GM19467 (cell line): ENCODE measurements around the gene PCSK6.
"Not testable (repeated sequence)": the region's sequence is repeated elsewhere in the genome, so short reads cannot be mapped to it uniquely, and the experiment has no call there.

Experiments
- ATAC-seq: cut with Tn5 transposase; IDR thresholded peaks from one replicate; pipeline ENCODE4 v1.9.1; 2021; ENCODE audit warnings: mild to moderate bottlenecking, moderate library complexity; ENCODE audit not compliant: unreplicated experiment

The PCSK6 gene

GRCh38 chr15:101381671-101382212 lies 107.8 kb downstream of the PCSK6 start:
- no peak for ATAC-seq

DNA sequence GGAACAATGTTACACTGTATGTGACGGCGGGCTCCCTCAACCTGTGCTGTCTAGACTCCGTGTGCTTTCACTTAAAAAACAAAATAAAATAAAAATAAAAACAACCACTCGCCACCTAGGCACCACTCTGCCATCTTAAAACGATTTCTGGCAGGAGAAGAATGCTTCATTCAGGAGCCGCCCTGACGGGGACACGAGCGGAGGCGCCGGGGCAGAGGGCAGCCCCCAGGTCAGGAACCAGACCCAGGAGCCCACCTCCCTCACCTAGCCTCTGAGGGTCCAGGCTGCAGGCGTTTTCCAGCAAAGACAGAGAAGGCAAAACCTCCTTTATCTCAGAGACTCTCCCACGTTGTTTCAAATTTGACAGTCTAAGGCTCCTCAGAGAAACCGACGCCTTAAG lies 109.4 kb downstream of the PCSK6 start:
- ATAC-seq = no peak

- no peak for ATAC-seq
Measured at GRCh38 chr15:101379647-101380046, 109.9 kb downstream of the PCSK6 start.

DNA sequence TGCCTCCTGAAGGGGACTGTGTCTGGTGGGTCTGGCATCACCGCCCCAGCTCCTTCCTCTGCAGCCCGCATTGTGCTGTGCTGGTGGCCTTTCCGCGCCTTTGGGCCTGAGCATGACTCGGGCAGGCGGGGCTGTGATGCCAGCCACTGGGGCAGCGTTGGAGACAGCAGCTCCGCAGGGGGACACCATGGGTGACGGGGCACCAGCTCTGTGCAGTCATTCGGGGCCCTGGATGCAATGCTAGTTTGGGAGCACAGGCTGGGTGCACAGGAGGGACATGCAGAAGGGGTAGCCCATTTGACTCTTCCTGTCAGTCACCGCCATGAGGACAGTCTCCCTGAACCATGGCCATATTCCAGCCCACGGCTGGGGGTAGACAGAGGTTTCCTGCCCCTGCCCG lies 110.6 kb downstream of the PCSK6 start:
- ATAC-seq = no peak

DNA sequence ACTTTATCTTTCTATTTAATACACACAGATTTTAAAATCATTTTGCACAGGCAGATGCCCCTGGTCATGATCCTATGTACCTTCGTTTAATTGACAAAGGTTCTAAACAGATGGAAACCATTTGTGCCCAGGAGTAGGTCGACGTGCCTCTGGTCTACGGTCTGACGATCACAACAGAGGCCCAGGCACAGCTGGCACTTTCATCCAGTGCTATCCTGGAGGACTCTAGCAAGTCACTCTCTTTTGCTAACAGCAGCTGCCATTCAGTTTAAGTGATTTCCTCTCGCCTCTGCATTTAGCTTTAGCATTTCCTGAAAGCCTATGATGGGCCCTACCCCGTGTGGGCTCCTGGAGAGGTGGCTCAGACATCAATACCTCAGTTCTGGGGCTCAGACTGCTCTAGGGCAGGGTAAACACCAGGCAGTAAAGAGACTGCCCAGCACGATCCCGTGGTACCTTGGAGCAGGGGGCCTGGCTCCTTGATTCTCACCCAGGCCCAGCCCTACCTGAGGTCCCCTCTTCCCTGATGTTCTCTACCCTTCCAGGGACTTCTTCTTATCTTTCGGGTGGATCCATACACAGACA lies 111.2 kb downstream of the PCSK6 start:
- no peak for ATAC-seq

- ATAC-seq = no peak
Measured at GRCh38 chr15:101376615-101377395, 112.7 kb downstream of the PCSK6 start.

DNA sequence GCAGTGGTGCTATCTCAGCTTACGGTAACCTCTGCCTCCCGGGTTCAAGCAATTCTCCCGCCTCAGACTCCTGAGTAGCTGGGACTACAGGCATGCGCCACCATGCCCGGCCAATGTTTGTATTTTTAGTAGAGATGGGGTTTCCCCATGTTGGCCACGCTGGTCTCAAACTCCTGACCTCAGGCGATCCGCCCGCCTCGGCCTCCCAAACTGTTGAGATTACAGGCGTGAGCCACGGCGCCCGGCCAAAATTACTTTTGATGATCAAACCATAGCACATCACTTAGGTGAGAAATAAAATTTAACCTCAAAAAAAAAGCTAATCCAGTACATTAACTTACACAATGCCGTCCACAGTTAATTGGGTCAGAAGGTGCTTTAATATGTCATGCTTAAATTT lies 114.5 kb downstream of the PCSK6 start:
- ATAC-seq = not testable (repeated sequence)

DNA sequence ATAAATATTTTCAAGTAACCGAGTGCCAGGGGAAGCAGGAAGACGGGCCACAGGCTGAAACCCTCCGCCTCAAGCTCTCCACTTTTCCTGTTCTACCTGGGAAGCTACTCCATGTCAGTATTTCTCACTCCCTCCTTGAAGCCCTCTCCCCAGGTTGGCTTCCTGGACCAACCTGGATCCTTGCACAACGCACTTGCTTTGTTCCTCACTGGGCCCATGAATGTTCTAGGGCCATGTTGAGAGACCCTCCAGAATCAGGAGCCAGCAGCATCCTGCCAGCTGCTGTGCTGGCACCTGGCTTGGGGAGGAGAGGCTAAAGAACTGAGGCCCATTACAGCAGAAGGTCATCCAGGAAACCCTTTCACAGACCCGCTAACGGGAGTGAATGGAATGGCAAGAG lies 115.2 kb downstream of the PCSK6 start:
- no peak for ATAC-seq

GRCh38 chr15:101373577-101373976 lies 115.9 kb downstream of the PCSK6 start:
- no peak for ATAC-seq

DNA sequence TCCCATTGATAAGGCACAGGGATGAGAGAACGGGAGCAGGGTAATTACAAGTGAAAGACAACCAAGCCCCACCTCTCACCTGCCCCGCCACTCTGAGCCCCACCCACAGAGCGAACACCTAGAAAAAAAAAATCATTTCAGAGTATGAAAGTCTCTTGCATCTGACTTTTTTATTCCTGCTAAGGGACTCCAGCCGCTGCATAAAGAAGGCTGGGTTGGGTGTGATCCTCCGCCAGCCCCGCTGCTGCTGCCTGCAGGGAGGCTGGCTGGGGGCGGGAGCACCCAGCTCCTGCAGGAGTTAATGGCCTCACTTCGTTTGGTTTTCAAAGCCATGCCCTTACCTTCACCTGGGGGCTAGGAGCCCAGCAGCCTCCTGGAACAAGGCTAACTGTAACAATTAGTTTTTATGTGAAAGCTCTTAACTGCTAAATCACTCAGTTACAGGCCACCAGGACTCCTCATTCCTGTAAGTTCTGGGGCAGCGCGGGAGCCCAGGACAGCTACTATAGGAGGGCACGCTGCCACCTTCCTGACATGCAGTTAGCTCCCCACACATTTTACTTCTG lies 116.5 kb downstream of the PCSK6 start:
- no peak for ATAC-seq

DNA sequence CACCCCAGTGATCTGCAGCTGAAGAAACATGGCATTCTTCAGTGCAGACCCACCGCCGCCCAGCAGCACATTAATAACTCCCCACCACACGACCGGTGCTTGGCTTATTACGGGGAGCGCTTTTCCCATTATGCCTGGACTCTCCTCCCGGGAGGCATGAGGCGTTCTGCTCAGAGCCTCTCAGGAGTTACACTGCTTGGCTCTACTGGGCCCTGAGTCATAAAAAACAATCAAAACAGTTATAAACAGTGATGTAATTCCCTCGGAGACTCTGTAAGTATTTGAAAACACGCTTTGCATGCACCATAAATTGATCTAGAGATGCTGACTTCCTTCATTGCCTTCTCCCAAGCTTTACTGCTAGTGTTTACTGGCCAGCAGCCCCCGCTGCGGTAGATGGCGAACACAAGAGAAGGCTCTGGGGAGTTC lies 117.3 kb downstream of the PCSK6 start:
- no peak for ATAC-seq

DNA sequence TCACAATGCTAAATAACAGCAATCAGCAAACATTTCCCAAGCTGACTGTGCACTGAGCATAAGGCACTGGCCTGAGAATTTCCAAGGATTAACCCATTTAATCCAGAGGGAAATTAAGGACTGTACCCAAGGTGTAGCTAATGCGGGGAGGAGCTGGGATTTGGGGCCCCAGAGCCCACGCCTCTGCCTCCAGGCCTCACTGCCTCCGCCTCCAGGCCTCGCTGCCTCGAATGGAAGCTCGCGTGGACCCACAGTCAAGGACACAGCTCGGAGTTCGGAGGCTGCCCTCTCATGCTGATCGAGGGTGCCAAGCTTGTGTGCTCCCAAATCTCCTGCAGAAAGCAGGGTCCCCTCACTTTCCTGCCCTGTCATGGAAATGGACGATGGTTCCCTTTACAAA lies 118.0 kb downstream of the PCSK6 start:
- no peak for ATAC-seq

DNA sequence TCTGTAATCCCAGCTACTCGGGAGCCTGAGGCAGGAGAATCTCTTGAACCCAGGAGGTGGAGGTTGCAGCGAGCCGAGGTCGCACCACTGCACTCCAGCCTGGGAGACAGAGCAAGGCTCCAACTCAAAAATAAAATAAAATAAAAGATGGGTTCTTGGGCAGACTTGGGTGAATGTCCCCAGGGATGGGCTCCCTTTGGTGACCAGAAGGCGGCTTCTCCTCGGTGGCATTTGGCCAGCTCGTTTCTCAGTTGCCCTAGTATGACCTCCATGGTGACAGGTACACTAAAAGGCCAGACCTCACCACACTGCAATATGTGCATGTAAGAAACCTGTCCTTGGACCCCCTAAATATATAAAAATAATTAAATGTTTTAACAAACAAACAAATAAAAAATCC lies 118.4 kb downstream of the PCSK6 start:
- no peak for ATAC-seq

DNA sequence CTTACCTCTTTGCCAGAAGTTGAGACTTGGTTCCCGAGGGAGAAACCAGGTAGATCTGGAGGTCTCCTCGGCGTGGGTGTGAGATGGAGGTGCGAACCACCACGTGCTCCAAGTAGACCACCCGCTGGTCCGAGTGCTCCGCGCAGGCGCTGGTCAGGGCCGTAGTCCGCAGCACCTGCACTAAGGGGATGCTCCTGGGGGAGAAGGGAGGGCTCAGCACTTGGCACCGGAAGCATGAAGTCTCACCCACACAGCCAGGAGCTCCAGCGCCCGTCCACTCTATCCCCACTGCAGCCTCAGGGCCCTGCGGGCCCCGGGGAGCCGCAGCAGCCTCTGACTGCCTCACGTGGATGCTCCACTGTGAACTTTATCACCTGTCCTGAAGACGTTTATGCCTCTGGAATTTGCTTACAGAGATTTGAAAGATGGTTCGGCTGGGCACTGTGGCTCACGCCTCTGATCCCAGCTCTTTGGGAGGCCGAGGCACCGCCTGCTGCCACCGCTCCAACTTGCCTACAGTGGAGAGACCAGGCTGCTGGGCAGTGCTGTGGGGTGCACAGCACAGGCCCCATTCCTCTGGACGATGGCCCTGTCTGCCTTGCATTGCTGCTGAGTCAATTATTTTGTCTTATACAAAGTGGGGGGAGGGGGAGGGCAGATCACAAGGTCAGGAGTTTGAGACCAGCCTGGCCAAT lies 119.0 kb downstream of the PCSK6 start:
- ATAC-seq = no peak

- no peak for ATAC-seq
Measured at GRCh38 chr15:101369676-101370075, 119.8 kb downstream of the PCSK6 start.

- ATAC-seq = no peak
Measured at GRCh38 chr15:101368861-101369642, 120.5 kb downstream of the PCSK6 start.

GRCh38 chr15:101368086-101368780 lies 121.3 kb downstream of the PCSK6 start:
- no peak for ATAC-seq

- no peak for ATAC-seq
Measured at GRCh38 chr15:101366853-101367252, 122.7 kb downstream of the PCSK6 start.

GRCh38 chr15:101362986-101363566 lies 126.4 kb downstream of the PCSK6 start:
- no peak for ATAC-seq

DNA sequence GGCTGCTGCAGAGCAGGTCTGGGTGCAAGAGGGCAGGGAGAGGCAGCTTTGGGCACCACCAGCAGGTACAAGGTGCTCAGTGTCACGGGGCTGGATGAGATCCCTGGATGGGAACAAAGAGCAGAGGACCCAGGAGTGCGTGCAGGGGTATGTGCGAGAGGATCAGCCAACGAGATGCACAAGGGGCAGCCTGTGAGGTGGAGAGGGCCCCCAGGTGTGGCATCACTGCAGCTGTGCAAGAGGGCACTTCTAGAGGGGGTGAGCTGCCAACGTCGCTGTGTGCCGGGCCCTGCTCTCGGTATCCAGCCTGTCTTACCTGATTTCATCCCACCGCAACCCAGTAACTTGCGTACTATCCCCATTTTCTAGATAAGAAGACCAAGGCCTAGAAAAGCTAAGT lies 127.1 kb downstream of the PCSK6 start:
- no peak for ATAC-seq
